ENCODE measurements around the gene OR1A1.
"Not testable (repeated sequence)": the region's sequence is repeated elsewhere in the genome, so short reads cannot be mapped to it uniquely, and the experiment has no call there.

DNA sequence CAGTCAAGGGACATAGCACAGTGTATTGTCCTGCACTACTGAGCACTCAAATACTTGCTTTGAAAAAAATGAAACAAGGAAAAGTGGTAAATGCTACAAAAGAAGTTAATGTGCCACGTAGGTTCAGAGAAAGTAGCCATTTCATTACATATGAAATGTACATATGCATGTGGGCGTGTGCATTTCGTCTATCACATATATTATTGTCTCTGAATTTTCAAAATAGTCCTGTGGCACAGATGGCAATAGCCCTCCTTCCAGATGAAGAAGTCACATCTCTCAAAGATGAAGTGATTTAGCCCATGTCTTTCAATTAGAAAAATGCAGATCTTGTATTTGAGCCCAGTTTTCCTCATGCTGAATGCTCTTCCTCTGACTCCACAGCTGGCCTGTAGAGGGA lies 12.5 kb downstream of the OR1A1 start:
- TF ChIP-seq, protein P1, sequence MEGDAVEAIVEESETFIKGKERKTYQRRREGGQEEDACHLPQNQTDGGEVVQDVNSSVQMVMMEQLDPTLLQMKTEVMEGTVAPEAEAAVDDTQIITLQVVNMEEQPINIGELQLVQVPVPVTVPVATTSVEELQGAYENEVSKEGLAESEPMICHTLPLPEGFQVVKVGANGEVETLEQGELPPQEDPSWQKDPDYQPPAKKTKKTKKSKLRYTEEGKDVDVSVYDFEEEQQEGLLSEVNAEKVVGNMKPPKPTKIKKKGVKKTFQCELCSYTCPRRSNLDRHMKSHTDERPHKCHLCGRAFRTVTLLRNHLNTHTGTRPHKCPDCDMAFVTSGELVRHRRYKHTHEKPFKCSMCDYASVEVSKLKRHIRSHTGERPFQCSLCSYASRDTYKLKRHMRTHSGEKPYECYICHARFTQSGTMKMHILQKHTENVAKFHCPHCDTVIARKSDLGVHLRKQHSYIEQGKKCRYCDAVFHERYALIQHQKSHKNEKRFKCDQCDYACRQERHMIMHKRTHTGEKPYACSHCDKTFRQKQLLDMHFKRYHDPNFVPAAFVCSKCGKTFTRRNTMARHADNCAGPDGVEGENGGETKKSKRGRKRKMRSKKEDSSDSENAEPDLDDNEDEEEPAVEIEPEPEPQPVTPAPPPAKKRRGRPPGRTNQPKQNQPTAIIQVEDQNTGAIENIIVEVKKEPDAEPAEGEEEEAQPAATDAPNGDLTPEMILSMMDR (IDR thresholded peaks at IDR 0.05), result not testable (repeated sequence)
- TF ChIP-seq POLR2A (IDR thresholded peaks at IDR 0.05), result not testable (repeated sequence)
